ENCODE measurements around the gene GSTM2.
"Not testable (repeated sequence)": the region's sequence is repeated elsewhere in the genome, so short reads cannot be mapped to it uniquely, and the experiment has no call there.

Gene GSTM2

GRCh38 chr1:109711593-109712320 is 43.9 kb downstream of the GSTM2 start, which contains the start of gene GSTM5:
GSTM5 (plus strand) TSS chr1:109712251; CDS start chr1:109712313, 62 bp downstream.
- H4K12ac ChIP-seq (ENCODE audit: low read depth, low read length), result peak within 1 kb of the TSS; percentile 54
- no CpG with 5 or more reads among the region's 33 CpGs for WGBS (ENCODE audit: extremely low coverage, insufficient coverage, insufficient read length)
- H3K4me3 ChIP-seq (ENCODE audit: low read depth, low read length); H2BK120ac ChIP-seq (ENCODE audit: insufficient read depth, low read length, poor library complexity); H3K79me1 ChIP-seq (ENCODE audit: low read length); H2BK12ac ChIP-seq (ENCODE audit: low read length); H3K14ac ChIP-seq (ENCODE audit: low read length); H3K9ac ChIP-seq (ENCODE audit: low read length); H3K27me3 ChIP-seq (ENCODE audit: insufficient read depth, low read length); H3K23ac ChIP-seq (ENCODE audit: low read length); H2AK5ac ChIP-seq (ENCODE audit: low read length); H3K4me1 ChIP-seq (ENCODE audit: control insufficient read depth in 1 of 2, insufficient read depth in 2 of 2, low read length in 2 of 2); DNase-seq; H3K9me3 ChIP-seq (ENCODE audit: insufficient read depth, low read depth, low read length); H2BK5ac ChIP-seq (ENCODE audit: low read depth, low read length, poor library complexity); H3K36me3 ChIP-seq (ENCODE audit: control insufficient read depth in 1 of 2, insufficient read depth in 2 of 2, low read length in 2 of 2); H3K4ac ChIP-seq (ENCODE audit: low read depth, low read length); H4K91ac ChIP-seq (ENCODE audit: low read depth, low read length); H2AFZ ChIP-seq (ENCODE audit: insufficient read depth, low read length, poor library complexity); H3K79me2 ChIP-seq (ENCODE audit: control insufficient read depth, insufficient read depth, low read length, poor library complexity); H3K18ac ChIP-seq (ENCODE audit: low read length); H3K27ac ChIP-seq (ENCODE audit: low read depth, low read length): not testable (repeated sequence)
- H3K4me2 ChIP-seq (ENCODE audit: low read length), result peak within 1 kb of the TSS; percentile 50
- peak within 1 kb of the TSS; percentile 64 for H4K8ac ChIP-seq (ENCODE audit: low read depth, low read length)

GRCh38 chr1:109712321-109712864 is 44.5 kb downstream of the GSTM2 start:
- H2AFZ ChIP-seq (ENCODE audit: insufficient read depth, low read length, poor library complexity), result no peak overlapping the region
- no peak overlapping the region for H4K91ac ChIP-seq (ENCODE audit: low read depth, low read length)
- no peak overlapping the region for H3K14ac ChIP-seq (ENCODE audit: low read length)
- no peak overlapping the region for H2BK5ac ChIP-seq (ENCODE audit: low read depth, low read length, poor library complexity)
- no peak overlapping the region for H3K27ac ChIP-seq (ENCODE audit: low read depth, low read length)
- H2BK120ac ChIP-seq (ENCODE audit: insufficient read depth, low read length, poor library complexity), result no peak overlapping the region
- H3K4ac ChIP-seq (ENCODE audit: low read depth, low read length), result no peak overlapping the region
- H3K9me3 ChIP-seq (ENCODE audit: insufficient read depth, low read depth, low read length), result no peaks in the 10 kb centered on the region
- no peak overlapping the region for H3K9ac ChIP-seq (ENCODE audit: low read length)
- H3K79me1 ChIP-seq (ENCODE audit: low read length), result no peaks in the 10 kb centered on the region
- DNase-seq, result no peak
- H3K4me2 ChIP-seq (ENCODE audit: low read length), result no peak overlapping the region
- no peak overlapping the region for H3K18ac ChIP-seq (ENCODE audit: low read length)
- no CpG with 5 or more reads among the region's 22 CpGs for WGBS (ENCODE audit: extremely low coverage, insufficient coverage, insufficient read length)
- H3K4me3 ChIP-seq (ENCODE audit: low read depth, low read length), result no peak overlapping the region
- H3K36me3 ChIP-seq (ENCODE audit: control insufficient read depth in 1 of 2, insufficient read depth in 2 of 2, low read length in 2 of 2), result no peaks in the 10 kb centered on the region
- H2AK5ac ChIP-seq (ENCODE audit: low read length), result no peak overlapping the region
- no peaks in the 10 kb centered on the region for H3K79me2 ChIP-seq (ENCODE audit: control insufficient read depth, insufficient read depth, low read length, poor library complexity)
- no peaks in the 10 kb centered on the region for H3K27me3 ChIP-seq (ENCODE audit: insufficient read depth, low read length)
- H4K8ac ChIP-seq (ENCODE audit: low read depth, low read length), result no peak overlapping the region
- no peak overlapping the region for H4K12ac ChIP-seq (ENCODE audit: low read depth, low read length)
- H3K23ac ChIP-seq (ENCODE audit: low read length), result no peak overlapping the region
- no peak overlapping the region for H2BK12ac ChIP-seq (ENCODE audit: low read length)
- no peaks in the 10 kb centered on the region for H3K4me1 ChIP-seq (ENCODE audit: control insufficient read depth in 1 of 2, insufficient read depth in 2 of 2, low read length in 2 of 2)

- Histone ChIP-seq H3K14ac (ENCODE audit: low read length) (no peak overlapping the region), H3K4me2 (ENCODE audit: low read length) (no peak overlapping the region), H2AFZ (ENCODE audit: insufficient read depth, low read length, poor library complexity) (no peak overlapping the region), H4K91ac (ENCODE audit: low read depth, low read length) (no peak overlapping the region), H3K27me3 (ENCODE audit: insufficient read depth, low read length) (no peaks in the 10 kb centered on the region), H2AK5ac (ENCODE audit: low read length) (no peak overlapping the region), H3K79me2 (ENCODE audit: control insufficient read depth, insufficient read depth, low read length, poor library complexity) (no peaks in the 10 kb centered on the region), H4K12ac (ENCODE audit: low read depth, low read length) (no peak overlapping the region), H2BK12ac (ENCODE audit: low read length) (no peak overlapping the region), H3K36me3 (ENCODE audit: control insufficient read depth in 1 of 2, insufficient read depth in 2 of 2, low read length in 2 of 2) (no peaks in the 10 kb centered on the region), H3K4me3 (ENCODE audit: low read depth, low read length) (no peak overlapping the region), H3K4ac (ENCODE audit: low read depth, low read length) (no peak overlapping the region), H3K9ac (ENCODE audit: low read length) (no peak overlapping the region), H3K9me3 (ENCODE audit: insufficient read depth, low read depth, low read length) (no peaks in the 10 kb centered on the region), H3K27ac (ENCODE audit: low read depth, low read length) (no peak overlapping the region), H4K8ac (ENCODE audit: low read depth, low read length) (no peak overlapping the region), H2BK120ac (ENCODE audit: insufficient read depth, low read length, poor library complexity) (no peak overlapping the region), H3K23ac (ENCODE audit: low read length) (no peak overlapping the region), H3K4me1 (ENCODE audit: control insufficient read depth in 1 of 2, insufficient read depth in 2 of 2, low read length in 2 of 2) (no peaks in the 10 kb centered on the region), H2BK5ac (ENCODE audit: low read depth, low read length, poor library complexity) (no peak overlapping the region), H3K18ac (ENCODE audit: low read length) (no peak overlapping the region), H3K79me1 (ENCODE audit: low read length) (no peaks in the 10 kb centered on the region)
- no CpG with 5 or more reads among the region's 5 CpGs for WGBS (ENCODE audit: extremely low coverage, insufficient coverage, insufficient read length)
- no peak for DNase-seq
Observed at GRCh38 chr1:109713636-109714035, 45.8 kb downstream of the GSTM2 start.

- no peak overlapping the region for H2BK5ac ChIP-seq (ENCODE audit: low read depth, low read length, poor library complexity)
- H2AK5ac ChIP-seq (ENCODE audit: low read length), result no peak overlapping the region
- no peak overlapping the region for H3K18ac ChIP-seq (ENCODE audit: low read length)
- no peaks in the 10 kb centered on the region for H3K36me3 ChIP-seq (ENCODE audit: control insufficient read depth in 1 of 2, insufficient read depth in 2 of 2, low read length in 2 of 2)
- no peaks in the 10 kb centered on the region for H3K79me1 ChIP-seq (ENCODE audit: low read length)
- H2BK12ac ChIP-seq (ENCODE audit: low read length), result no peak overlapping the region
- H3K27me3 ChIP-seq (ENCODE audit: insufficient read depth, low read length), result no peaks in the 10 kb centered on the region
- no peak overlapping the region for H4K91ac ChIP-seq (ENCODE audit: low read depth, low read length)
- no peak for DNase-seq
- H3K27ac ChIP-seq (ENCODE audit: low read depth, low read length), result no peak overlapping the region
- H3K9me3 ChIP-seq (ENCODE audit: insufficient read depth, low read depth, low read length), result no peaks in the 10 kb centered on the region
- H4K12ac ChIP-seq (ENCODE audit: low read depth, low read length), result no peak overlapping the region
- H3K4me1 ChIP-seq (ENCODE audit: control insufficient read depth in 1 of 2, insufficient read depth in 2 of 2, low read length in 2 of 2), result no peaks in the 10 kb centered on the region
- no peak overlapping the region for H2BK120ac ChIP-seq (ENCODE audit: insufficient read depth, low read length, poor library complexity)
- H3K23ac ChIP-seq (ENCODE audit: low read length), result no peak overlapping the region
- no peak overlapping the region for H3K4ac ChIP-seq (ENCODE audit: low read depth, low read length)
- WGBS (ENCODE audit: extremely low coverage, insufficient coverage, insufficient read length), result no CpG with 5 or more reads among the region's 12 CpGs
- H3K4me2 ChIP-seq (ENCODE audit: low read length), result no peak overlapping the region
- no peaks in the 10 kb centered on the region for H3K79me2 ChIP-seq (ENCODE audit: control insufficient read depth, insufficient read depth, low read length, poor library complexity)
- H3K4me3 ChIP-seq (ENCODE audit: low read depth, low read length), result no peak overlapping the region
- no peak overlapping the region for H3K14ac ChIP-seq (ENCODE audit: low read length)
- H3K9ac ChIP-seq (ENCODE audit: low read length), result no peak overlapping the region
- H2AFZ ChIP-seq (ENCODE audit: insufficient read depth, low read length, poor library complexity), result no peak overlapping the region
- H4K8ac ChIP-seq (ENCODE audit: low read depth, low read length), result no peak overlapping the region
Observed at GRCh38 chr1:109714661-109715372, 47.0 kb downstream of the GSTM2 start.
